GM18951 (cell line): ENCODE results near the gene PLCXD3.

Experiments used
- POLR2A ChIP-seq: IDR thresholded peaks from 4 replicates; pipeline ENCODE4 v1.6.1; 2011; ENCODE audit warnings: mild to moderate bottlenecking; ENCODE audit not compliant: insufficient read length, insufficient read depth; ENCODE audit errors: extremely low read depth
- in situ Hi-C: fragments of 300-500 bp; cut with MboI; formaldehyde crosslinking; loops from one replicate; pipeline ENCODE4 v1.12.0; 2022; ENCODE audit warnings: low sequenced_read_pairs, mixed read lengths, inconsistent platforms; ENCODE audit not compliant: unreplicated experiment

PLCXD3 gene

GRCh38 chr5:41290810-41291209, 219.6 kb downstream of the PLCXD3 start:
- in situ Hi-C loops: no loop called here
- TF ChIP-seq POLR2A: no peak

GRCh38 chr5:41289970-41290464, 220.4 kb downstream of the PLCXD3 start:
- no peak for TF ChIP-seq POLR2A
- in situ Hi-C loops: no loop called here

- in situ Hi-C loops: no loop called here
- TF ChIP-seq POLR2A: no peak
Measured at GRCh38 chr5:41286696-41287095, 223.7 kb downstream of the PLCXD3 start.

GRCh38 chr5:41286165-41286564, 224.2 kb downstream of the PLCXD3 start:
- in situ Hi-C loops: no loop called here
- TF ChIP-seq POLR2A: no peak

- no peak for TF ChIP-seq POLR2A
- in situ Hi-C loops: no loop called here
Measured at GRCh38 chr5:41284938-41285337, 225.5 kb downstream of the PLCXD3 start.

- TF ChIP-seq POLR2A: no peak
Measured at GRCh38 chr5:41281215-41281810, 229.1 kb downstream of the PLCXD3 start.

GRCh38 chr5:41279040-41279439, 231.4 kb downstream of the PLCXD3 start:
- TF ChIP-seq POLR2A: no peak
- in situ Hi-C loops: no loop called here

More at GRCh38 chr5:41281215-41281810, 229.1 kb downstream of the PLCXD3 start:
- in situ Hi-C loops: no loop called here

GRCh38 chr5:41277476-41278245, 232.7 kb downstream of the PLCXD3 start:
- TF ChIP-seq POLR2A: no peak
- in situ Hi-C loops: no loop called here

- TF ChIP-seq POLR2A: no peak
- in situ Hi-C loops: no loop called here
Measured at GRCh38 chr5:41275813-41276512, 234.4 kb downstream of the PLCXD3 start.

GRCh38 chr5:41270423-41271251, 239.8 kb downstream of the PLCXD3 start:
- in situ Hi-C loops: no loop called here
- TF ChIP-seq POLR2A: no peak

GRCh38 chr5:41268894-41269293, 241.5 kb downstream of the PLCXD3 start:
- TF ChIP-seq POLR2A: no peak
- in situ Hi-C loops: no loop called here

GRCh38 chr5:41266377-41266776, 244.0 kb downstream of the PLCXD3 start:
- in situ Hi-C loops: no loop called here
- TF ChIP-seq POLR2A: no peak

- no peak for TF ChIP-seq POLR2A
- in situ Hi-C loops: no loop called here
Measured at GRCh38 chr5:41264019-41264418, 246.4 kb downstream of the PLCXD3 start.
